Panc1 (cell line): ENCODE measurements around the gene SRSF7. TPM values are rescaled to one million over a fixed set of nuclear protein-coding genes. Genes with fewer than 3 reads are reported as not detected.

Experiments used
- ATAC-seq: fragments of 200-7000 bp; cut with Tn5 transposase; 2 replicates; pipeline ENCODE4 v1.9.1; 2020; ENCODE audit warnings: mild to moderate bottlenecking, moderate library complexity
- BruUV-seq: library from RNA; stranded (reverse); fragments of 400-500 nt; replicated peaks from 2 replicates; lab custom pipeline; 2021; lab: Mats Ljungman, UMichigan
- CTCF ChIA-PET: fragments of 300-600 bp; sonication (Branson Sonifier 250); formaldehyde crosslinking; loops from one replicate; lab custom pipeline; 2022; ENCODE audit warnings: antibody characterized with exemption; lab: Charles Lee
- POLR2A ChIA-PET: fragments of 300-600 bp; sonication (Branson Sonifier 250); formaldehyde crosslinking; loops from one replicate; lab custom pipeline; 2022; ENCODE audit warnings: antibody characterized with exemption; lab: Charles Lee
- DNase-seq: peaks from one replicate; pipeline ENCODE4 v3.0.0-alpha.2; 2010; ENCODE audit warnings: low read depth, low spot score
- H3K27ac ChIP-seq: 2 replicates; pipeline ENCODE4 v1.5.1; 2011; ENCODE audit warnings: mild to moderate bottlenecking, low read length, inconsistent platforms
- H3K27me3 ChIP-seq: fragments of 200-500 bp; sonication (Bioruptor generic); 2 replicates; pipeline ENCODE4 v1.6.0; 2014; ENCODE audit warnings: low read length, inconsistent platforms; ENCODE audit not compliant: control insufficient read depth, insufficient read depth
- H3K36me3 ChIP-seq: fragments of 200-500 bp; sonication (Bioruptor generic); 2 replicates; pipeline ENCODE4 v1.5.1; 2014; ENCODE audit warnings: inconsistent platforms, mild to moderate bottlenecking, low read length, moderate library complexity; ENCODE audit not compliant: control insufficient read depth, insufficient read depth
- H3K4me1 ChIP-seq: 2 replicates; pipeline ENCODE4 v1.5.1; 2011; ENCODE audit warnings: inconsistent platforms, mild to moderate bottlenecking, low read length, moderate library complexity; ENCODE audit not compliant: control insufficient read depth, insufficient read depth
- H3K4me3 ChIP-seq, 2 experiments: 2 replicates each; pipeline ENCODE4 v1.5.1; 2011 to 2012; ENCODE audit warnings: low read depth in 2 of 2, low read length in 2 of 2, mild to moderate bottlenecking in 2 of 2, inconsistent platforms in 1 of 2, moderate library complexity in 1 of 2
- H3K9me3 ChIP-seq: fragments of 200-500 bp; sonication (Bioruptor generic); 2 replicates; pipeline ENCODE4 v1.5.1; 2014; ENCODE audit warnings: low read depth, mild to moderate bottlenecking, inconsistent platforms, low read length, moderate library complexity; ENCODE audit not compliant: control insufficient read depth, insufficient read depth
- POLR2AphosphoS5 ChIP-seq: IDR thresholded peaks from 2 replicates; pipeline ENCODE4 v1.6.1; 2012; ENCODE audit warnings: mild to moderate bottlenecking, low read depth, low read length, moderate library complexity
- SIN3A ChIP-seq: IDR thresholded peaks from 2 replicates; pipeline ENCODE4 v1.6.1; 2012; ENCODE audit warnings: low read depth, mild to moderate bottlenecking, low read length, moderate library complexity, borderline replicate concordance; ENCODE audit not compliant: insufficient read depth
- TCF7L2 ChIP-seq: IDR thresholded peaks from 2 replicates; pipeline ENCODE4 v1.6.1; 2011; ENCODE audit warnings: mild to moderate bottlenecking, low read depth, low read length, inconsistent platforms
- in situ Hi-C: cut with HindIII; loops from 2 replicates; pipeline ENCODE4 v1.10.0; 2016; ENCODE audit warnings: low sequenced_read_pairs, low pct_unique_long_range_greater_than_20kb
- intact Hi-C: fragments of 100-400 bp; cut with micrococcal nuclease; formaldehyde crosslinking; loops from one replicate; pipeline ENCODE4 v1.10.0; 2022; ENCODE audit not compliant: unreplicated experiment
- total RNA-seq: library from RNA; stranded (reverse); gene quantifications from one replicate; pipeline ENCODE4 v1.2.1, GENCODE V29; 2021; ENCODE audit not compliant: unreplicated experiment
- TF ChIP-seq, protein P1 (sequence below), 2 experiments: IDR thresholded peaks; 2 replicates each; pipeline ENCODE4 v1.6.1; 2011 to 2012; ENCODE audit warnings: low read depth in 2 of 2, control low read depth in 1 of 2, low read length in 1 of 2, mild to moderate bottlenecking in 1 of 2, moderate library complexity in 1 of 2; ENCODE audit not compliant: insufficient read depth in 1 of 2
- TF ChIP-seq, protein P2 (sequence below): fragments of 450-650 bp; IDR thresholded peaks from 2 replicates; pipeline ENCODE4 v1.5.1; 2017; ENCODE audit warnings: mild to moderate bottlenecking

Gene SRSF7
- total RNA-seq, 1 experiment from 2014 or later, result 220 TPM

DNA sequence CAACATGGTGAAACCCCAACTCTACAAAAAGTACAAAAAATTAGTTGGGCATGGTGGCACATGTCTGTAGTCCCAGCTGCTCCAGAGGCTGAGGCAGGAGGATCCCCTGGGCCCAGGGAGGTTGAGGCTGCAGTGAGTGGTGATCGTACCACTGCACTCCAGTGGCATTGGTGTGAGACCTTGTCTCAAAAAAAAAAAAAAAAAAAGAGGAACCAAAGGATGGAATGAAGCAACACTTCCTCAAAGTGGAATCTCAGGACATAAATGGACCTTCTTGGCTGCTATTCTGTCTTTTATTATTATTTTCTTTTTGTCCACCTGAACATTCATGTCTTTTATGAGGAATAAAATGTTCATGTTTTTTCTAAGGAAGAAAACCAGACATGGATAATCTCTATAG is 40.6 kb upstream of the SRSF7 start:
- ChIA-PET CTCF (no interaction called here), POLR2A (no interaction called here)
- Histone ChIP-seq H3K4me1 (no peaks in the 10 kb centered on the region), H3K4me3 (no peak overlapping the region), H3K36me3 (no peaks in the 10 kb centered on the region), H3K27me3 (no peaks in the 10 kb centered on the region), H3K9me3 (no peaks in the 10 kb centered on the region), H3K27ac (no peak overlapping the region)
- in situ Hi-C loops, result no loop called here
- TF ChIP-seq SIN3A (no peak), TCF7L2 (no peak), POLR2AphosphoS5 (no peak)
- TF ChIP-seq, protein P1, sequence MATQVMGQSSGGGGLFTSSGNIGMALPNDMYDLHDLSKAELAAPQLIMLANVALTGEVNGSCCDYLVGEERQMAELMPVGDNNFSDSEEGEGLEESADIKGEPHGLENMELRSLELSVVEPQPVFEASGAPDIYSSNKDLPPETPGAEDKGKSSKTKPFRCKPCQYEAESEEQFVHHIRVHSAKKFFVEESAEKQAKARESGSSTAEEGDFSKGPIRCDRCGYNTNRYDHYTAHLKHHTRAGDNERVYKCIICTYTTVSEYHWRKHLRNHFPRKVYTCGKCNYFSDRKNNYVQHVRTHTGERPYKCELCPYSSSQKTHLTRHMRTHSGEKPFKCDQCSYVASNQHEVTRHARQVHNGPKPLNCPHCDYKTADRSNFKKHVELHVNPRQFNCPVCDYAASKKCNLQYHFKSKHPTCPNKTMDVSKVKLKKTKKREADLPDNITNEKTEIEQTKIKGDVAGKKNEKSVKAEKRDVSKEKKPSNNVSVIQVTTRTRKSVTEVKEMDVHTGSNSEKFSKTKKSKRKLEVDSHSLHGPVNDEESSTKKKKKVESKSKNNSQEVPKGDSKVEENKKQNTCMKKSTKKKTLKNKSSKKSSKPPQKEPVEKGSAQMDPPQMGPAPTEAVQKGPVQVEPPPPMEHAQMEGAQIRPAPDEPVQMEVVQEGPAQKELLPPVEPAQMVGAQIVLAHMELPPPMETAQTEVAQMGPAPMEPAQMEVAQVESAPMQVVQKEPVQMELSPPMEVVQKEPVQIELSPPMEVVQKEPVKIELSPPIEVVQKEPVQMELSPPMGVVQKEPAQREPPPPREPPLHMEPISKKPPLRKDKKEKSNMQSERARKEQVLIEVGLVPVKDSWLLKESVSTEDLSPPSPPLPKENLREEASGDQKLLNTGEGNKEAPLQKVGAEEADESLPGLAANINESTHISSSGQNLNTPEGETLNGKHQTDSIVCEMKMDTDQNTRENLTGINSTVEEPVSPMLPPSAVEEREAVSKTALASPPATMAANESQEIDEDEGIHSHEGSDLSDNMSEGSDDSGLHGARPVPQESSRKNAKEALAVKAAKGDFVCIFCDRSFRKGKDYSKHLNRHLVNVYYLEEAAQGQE (IDR thresholded peaks at IDR 0.05; ENCODE audit: insufficient read depth in 1 of 2, low read depth in 2 of 2, low read length in 1 of 2), result no peak
- TF ChIP-seq, protein P2, sequence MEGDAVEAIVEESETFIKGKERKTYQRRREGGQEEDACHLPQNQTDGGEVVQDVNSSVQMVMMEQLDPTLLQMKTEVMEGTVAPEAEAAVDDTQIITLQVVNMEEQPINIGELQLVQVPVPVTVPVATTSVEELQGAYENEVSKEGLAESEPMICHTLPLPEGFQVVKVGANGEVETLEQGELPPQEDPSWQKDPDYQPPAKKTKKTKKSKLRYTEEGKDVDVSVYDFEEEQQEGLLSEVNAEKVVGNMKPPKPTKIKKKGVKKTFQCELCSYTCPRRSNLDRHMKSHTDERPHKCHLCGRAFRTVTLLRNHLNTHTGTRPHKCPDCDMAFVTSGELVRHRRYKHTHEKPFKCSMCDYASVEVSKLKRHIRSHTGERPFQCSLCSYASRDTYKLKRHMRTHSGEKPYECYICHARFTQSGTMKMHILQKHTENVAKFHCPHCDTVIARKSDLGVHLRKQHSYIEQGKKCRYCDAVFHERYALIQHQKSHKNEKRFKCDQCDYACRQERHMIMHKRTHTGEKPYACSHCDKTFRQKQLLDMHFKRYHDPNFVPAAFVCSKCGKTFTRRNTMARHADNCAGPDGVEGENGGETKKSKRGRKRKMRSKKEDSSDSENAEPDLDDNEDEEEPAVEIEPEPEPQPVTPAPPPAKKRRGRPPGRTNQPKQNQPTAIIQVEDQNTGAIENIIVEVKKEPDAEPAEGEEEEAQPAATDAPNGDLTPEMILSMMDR, result no peak
- intact Hi-C loops, result no loop called here
- BruUV-seq, result no TSS peak
- ATAC-seq, result no peak
- DNase-seq, result no peak

DNA sequence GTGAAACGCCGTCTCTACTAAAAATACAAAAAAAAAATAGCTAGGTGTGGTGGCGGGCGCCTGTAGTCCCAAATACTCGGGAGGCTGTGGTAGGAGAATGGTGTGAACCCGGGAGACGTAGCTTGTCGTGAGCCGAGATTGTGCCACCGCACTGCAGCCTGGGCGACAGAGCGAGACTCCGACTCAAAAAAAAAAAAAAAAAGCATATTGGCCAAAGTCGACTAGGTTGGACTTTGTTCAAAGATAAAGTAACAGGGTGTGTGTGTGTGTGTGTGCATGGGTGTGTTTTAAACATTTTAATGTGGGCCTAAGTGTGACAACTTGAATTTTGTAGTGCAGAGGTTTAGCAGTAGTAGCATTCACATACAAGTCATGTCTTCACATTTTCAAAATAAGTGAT is 38.5 kb upstream of the SRSF7 start:
- H3K9me3 ChIP-seq, result no peaks in the 10 kb centered on the region
- no peak overlapping the region for H3K4me3 ChIP-seq
- no peaks in the 10 kb centered on the region for H3K27me3 ChIP-seq
- TF ChIP-seq TCF7L2, result no peak
- TF ChIP-seq, protein P1 (IDR thresholded peaks at IDR 0.05; ENCODE audit: insufficient read depth in 1 of 2, low read depth in 2 of 2, low read length in 1 of 2), result no peak
- TF ChIP-seq, protein P2, result no peak
- no peak for TF ChIP-seq SIN3A
- TF ChIP-seq POLR2AphosphoS5, result no peak
- no peak for ATAC-seq
- H3K4me1 ChIP-seq, result no peaks in the 10 kb centered on the region
- in situ Hi-C loops (no loop called here), intact Hi-C loops (no loop called here)
- ChIA-PET POLR2A (no interaction called here), CTCF (no interaction called here)
- DNase-seq, result no peak
- no peak overlapping the region for H3K27ac ChIP-seq
- no TSS peak for BruUV-seq
- H3K36me3 ChIP-seq, result no peaks in the 10 kb centered on the region
